ENCODE results near the gene CNTNAP3B.
"Not testable (repeated sequence)": the region's sequence is repeated elsewhere in the genome, so short reads cannot be mapped to it uniquely, and the experiment has no call there.

CNTNAP3B gene

GRCh38 chr9:41977965-41978600 is 151.1 kb downstream of the CNTNAP3B start:
- not testable (repeated sequence) for DNase-seq (ENCODE audit: low spot score)

DNA sequence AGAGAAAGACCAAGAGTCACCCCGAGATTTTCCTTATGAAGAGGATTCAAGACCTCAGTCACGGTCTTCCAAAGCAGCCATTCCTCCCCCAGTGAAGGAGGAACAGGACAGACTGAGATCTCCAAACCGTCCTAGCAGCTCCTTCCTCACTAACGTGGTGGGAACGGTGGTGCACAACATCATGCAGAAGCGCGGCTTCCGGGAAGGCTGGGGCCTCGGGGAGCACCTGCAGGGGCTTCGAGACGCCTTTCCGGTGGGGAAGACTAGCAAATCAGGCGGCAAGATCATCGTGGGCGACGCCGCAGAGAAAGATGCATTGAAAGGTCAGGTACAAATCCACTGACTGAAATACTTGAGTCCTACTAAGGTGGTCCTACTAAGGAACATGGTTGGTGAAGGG is 154.3 kb downstream of the CNTNAP3B start:
- DNase-seq (ENCODE audit: low spot score) = not testable (repeated sequence)

DNA sequence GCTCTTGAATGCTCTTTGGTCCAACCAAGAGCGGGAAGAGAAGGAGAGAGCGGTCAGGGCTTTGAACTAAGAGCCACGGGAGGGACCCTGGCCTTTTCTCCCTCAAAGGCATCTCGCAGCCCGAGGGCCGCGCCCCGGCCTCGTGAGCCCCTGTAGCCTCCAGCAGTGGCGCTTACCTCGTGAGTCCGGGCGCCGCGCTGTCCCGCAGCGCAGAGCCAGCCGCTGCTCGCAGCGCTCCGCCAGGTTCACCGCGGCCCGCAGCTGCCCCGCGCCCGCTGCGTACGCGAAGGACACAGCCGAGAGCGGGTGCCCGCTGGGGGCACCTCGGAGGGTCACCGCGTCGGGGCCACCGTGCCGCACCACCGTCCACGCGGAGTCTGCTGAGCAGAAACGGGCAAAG is 176.2 kb downstream of the CNTNAP3B start:
- not testable (repeated sequence) for DNase-seq (ENCODE audit: low spot score)

GRCh38 chr9:41941738-41942137 is 187.5 kb downstream of the CNTNAP3B start:
- not testable (repeated sequence) for DNase-seq (ENCODE audit: low spot score)

DNA sequence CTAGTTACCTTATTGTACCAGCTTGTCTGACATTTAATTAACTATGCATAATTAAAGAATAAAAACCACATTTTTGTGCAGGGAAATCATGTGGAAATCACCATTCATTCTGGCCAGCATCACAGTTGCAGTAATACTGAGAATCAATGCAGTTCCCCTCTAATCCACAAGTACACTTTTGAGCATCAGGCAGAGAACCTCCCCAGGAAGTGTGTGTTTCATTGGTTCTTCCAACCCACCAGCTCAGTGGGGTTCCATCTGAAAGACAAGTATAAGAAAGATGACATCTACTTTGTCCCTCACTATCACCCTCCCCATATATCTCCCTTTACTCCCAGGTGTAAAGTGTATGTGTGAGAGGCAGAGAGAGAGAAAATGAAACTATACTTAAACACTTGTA is 191.1 kb downstream of the CNTNAP3B start:
- not testable (repeated sequence) for DNase-seq (ENCODE audit: low spot score)

DNA sequence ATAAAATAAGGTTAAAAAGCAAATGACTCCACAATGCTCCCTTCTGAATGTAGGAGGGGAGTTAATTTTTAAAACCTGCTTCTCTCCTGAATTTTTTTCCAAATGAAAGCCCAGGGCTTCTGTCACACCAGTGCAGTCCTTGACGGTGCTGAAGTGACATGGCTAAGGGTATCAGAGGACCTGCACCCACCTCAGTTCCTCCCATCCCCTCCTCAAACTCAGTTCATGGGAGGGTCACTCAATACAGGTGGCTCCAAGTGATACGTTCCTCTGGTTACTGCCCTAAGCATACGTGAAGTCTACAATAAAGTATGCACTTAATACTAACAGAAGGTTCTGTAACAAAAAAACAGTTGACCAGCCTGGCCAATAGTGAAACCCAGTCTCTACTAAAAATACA is 193.5 kb downstream of the CNTNAP3B start:
- DNase-seq (ENCODE audit: low spot score) = not testable (repeated sequence)

- not testable (repeated sequence) for DNase-seq (ENCODE audit: low spot score)
Observed at GRCh38 chr9:41929172-41929571, 200.1 kb downstream of the CNTNAP3B start.

DNA sequence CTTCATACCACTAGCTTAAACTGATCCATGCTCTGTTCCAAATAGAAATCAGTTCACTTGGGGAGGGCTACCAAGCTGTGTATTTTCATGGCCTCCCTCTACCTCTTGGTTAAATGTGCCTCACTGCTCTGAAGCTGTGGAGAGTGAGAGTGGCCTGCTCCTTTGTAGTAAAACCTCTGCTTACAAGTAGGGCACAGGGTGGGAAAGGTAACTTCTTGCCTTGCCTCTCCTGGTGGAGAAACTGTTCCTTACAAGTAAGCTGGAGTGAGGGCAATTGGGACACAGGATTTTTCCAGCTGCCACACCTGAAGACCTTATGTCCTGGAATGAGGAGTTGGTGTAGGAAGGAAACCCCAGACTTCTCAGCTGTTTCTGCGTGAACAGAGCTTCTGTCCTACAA is 211.9 kb downstream of the CNTNAP3B start:
- not testable (repeated sequence) for DNase-seq (ENCODE audit: low spot score)

- not testable (repeated sequence) for DNase-seq (ENCODE audit: low spot score)
Observed at GRCh38 chr9:41905488-41905887, 223.7 kb downstream of the CNTNAP3B start.

- not testable (repeated sequence) for DNase-seq (ENCODE audit: low spot score)
Observed at GRCh38 chr9:41902762-41903161, 226.5 kb downstream of the CNTNAP3B start.

- DNase-seq (ENCODE audit: low spot score) = not testable (repeated sequence)
Observed at GRCh38 chr9:41898720-41899343, 230.4 kb downstream of the CNTNAP3B start.

GRCh38 chr9:41874557-41874956 is 254.7 kb downstream of the CNTNAP3B start:
- DNase-seq (ENCODE audit: low spot score) = not testable (repeated sequence)

DNA sequence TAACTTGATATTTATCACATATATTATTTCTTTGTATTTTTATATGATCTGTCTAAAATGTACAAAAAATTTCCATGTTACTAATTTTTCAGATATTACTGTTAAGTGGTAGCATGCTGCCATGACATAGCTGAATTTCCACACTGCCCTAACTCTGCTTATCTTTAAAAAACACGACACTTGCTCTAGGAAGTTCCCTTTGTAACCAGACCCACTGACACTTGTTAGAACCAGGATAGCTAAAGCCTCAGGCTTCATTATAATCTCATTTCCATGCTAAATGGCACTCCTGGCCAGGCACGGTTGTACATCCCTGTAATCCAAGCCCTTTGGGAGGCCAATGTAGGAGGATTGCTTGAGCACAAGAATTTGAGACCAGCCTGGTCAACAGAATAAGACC is 273.8 kb downstream of the CNTNAP3B start:
- not testable (repeated sequence) for DNase-seq (ENCODE audit: low spot score)

DNA sequence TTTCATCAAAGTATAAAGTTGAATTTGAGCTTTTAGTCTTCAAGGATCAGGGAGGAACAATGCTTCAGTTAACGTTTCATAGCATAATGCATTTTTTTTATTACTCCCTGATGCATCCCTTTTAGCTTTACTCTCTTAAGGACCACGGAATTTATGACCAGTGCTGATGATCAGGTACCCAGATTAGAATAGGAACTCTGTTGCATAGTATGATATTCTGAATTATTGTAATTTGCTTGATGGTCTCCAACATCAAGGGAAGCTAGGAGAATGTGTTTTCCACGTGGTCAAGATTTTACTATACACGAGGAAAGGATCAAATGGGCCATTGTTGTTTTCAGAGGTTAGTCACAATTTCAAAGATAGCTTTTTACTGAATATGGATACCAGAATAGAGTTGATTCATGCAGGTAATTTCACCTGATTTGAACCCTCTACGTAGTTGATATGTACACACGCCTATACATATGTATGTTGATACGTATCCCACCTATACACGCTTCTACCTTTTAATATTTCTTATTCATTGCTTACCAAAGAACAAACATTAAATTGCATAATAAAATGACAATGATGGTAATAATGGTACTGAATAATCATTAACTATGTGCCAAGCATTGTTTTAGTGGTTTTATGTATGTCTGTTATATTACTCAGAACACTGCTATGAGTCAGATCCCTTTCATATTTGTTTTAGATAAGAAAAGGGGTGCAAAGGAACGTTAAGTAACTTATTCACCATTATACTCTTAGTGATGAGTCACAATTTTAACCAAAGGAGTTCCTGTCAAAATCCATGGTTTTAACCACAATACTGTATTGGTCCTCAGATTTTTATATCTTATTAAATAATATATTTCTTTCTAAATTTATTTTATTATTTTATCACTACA is 277.1 kb downstream of the CNTNAP3B start:
- DNase-seq (ENCODE audit: low spot score) = not testable (repeated sequence)

GRCh38 chr9:41847829-41848228 is 281.4 kb downstream of the CNTNAP3B start:
- DNase-seq (ENCODE audit: low spot score) = not testable (repeated sequence)
